ENCODE data around the gene EEFSEC.

DNA sequence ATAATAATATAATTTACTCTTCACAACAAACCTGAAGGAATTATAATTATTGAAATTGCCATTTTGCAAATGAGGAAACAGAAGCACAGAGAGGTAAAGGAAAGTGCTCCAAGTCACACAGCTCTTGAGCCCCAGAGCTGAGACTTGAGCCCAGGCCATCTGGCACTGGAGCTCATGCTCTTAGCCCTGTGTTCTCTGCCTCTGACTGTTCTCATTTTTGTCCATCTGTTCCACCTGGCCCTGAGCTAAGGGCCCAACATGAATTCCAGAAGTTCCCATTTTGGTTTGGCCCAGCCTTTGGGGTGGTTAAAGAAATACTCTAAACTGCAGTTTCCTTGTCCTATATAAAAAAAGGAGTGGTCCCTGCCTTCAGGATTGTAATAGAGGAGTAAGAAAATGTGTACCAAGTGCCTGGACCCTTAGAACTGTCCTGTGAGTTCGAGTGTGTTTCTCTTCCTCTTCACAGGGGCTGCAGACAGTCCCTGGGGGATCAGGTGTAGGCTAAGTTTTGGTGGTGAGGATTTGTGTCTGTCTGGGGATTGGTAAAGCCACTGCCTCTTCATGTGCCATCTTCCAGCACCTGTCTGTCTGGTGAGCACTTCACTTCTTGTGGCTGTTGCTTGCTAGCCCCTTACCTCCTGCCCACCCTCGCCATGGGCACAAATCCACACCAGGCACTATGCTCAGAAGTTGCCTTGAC lies 221.6 kb downstream of the EEFSEC start:
- TF ChIP-seq, protein P1, sequence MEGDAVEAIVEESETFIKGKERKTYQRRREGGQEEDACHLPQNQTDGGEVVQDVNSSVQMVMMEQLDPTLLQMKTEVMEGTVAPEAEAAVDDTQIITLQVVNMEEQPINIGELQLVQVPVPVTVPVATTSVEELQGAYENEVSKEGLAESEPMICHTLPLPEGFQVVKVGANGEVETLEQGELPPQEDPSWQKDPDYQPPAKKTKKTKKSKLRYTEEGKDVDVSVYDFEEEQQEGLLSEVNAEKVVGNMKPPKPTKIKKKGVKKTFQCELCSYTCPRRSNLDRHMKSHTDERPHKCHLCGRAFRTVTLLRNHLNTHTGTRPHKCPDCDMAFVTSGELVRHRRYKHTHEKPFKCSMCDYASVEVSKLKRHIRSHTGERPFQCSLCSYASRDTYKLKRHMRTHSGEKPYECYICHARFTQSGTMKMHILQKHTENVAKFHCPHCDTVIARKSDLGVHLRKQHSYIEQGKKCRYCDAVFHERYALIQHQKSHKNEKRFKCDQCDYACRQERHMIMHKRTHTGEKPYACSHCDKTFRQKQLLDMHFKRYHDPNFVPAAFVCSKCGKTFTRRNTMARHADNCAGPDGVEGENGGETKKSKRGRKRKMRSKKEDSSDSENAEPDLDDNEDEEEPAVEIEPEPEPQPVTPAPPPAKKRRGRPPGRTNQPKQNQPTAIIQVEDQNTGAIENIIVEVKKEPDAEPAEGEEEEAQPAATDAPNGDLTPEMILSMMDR (IDR thresholded peaks at IDR 0.05) = no peak
- no peak for TF ChIP-seq POLR2A (IDR thresholded peaks at IDR 0.05)

All from esophagus squamous epithelium (tissue), 4 donors.